ENCODE results near the gene ZNF521. TPM values are rescaled to one million over a fixed set of nuclear protein-coding genes. Genes with fewer than 3 reads are reported as not detected.

Gene ZNF521
- total and polyA plus RNA-seq, 4 donors: 0.50 to 3.7 (median 1.5) TPM

GRCh38 chr18:25167612-25168410, 184.2 kb downstream of the ZNF521 start:
- Histone ChIP-seq H3K27me3 (ENCODE audit: control insufficient read depth in 4 of 4, insufficient read depth in 4 of 4, low read length in 3 of 4) (no peaks in the 10 kb centered on the region), H3K9ac (ENCODE audit: low read depth in 1 of 2, low read length in 2 of 2) (no peak overlapping the region), H3K36me3 (ENCODE audit: control insufficient read depth in 4 of 4, insufficient read depth in 3 of 4, low read depth in 1 of 4, low read length in 3 of 4) (no peaks in the 10 kb centered on the region), H3K4me1 (ENCODE audit: control insufficient read depth in 4 of 4, insufficient read depth in 4 of 4, low read length in 3 of 4) (peaks cover 0 to 2% (median 0%) of the 10 kb centered on the region in 4 donors), H3K4me3 (ENCODE audit: low read depth in 1 of 3, low read length in 3 of 3) (no peak overlapping the region), H3K9me3 (ENCODE audit: control insufficient read depth in 4 of 4, low read length in 3 of 4) (no peaks in the 10 kb centered on the region), H3K27ac (ENCODE audit: low read depth in 1 of 2, low read length in 2 of 2) (no peak overlapping the region)
- no peak for TF ChIP-seq RXRA (IDR thresholded peaks at IDR 0.05)
- no peak for TF ChIP-seq HNF4A (conservative IDR thresholded peaks at IDR 0.05)
- TF ChIP-seq FOXA2 (IDR thresholded peaks at IDR 0.05): no peak
- DNase-seq (ENCODE audit: low spot score): no peak
- WGBS: 77% methylated on average over 11 of the region's 11 CpGs

GRCh38 chr18:25166113-25166512, 185.9 kb downstream of the ZNF521 start:
- Histone ChIP-seq H3K9me3 (ENCODE audit: control insufficient read depth in 4 of 4, low read length in 3 of 4) (no peaks in the 10 kb centered on the region), H3K27me3 (ENCODE audit: control insufficient read depth in 4 of 4, insufficient read depth in 4 of 4, low read length in 3 of 4) (no peaks in the 10 kb centered on the region), H3K36me3 (ENCODE audit: control insufficient read depth in 4 of 4, insufficient read depth in 3 of 4, low read depth in 1 of 4, low read length in 3 of 4) (no peaks in the 10 kb centered on the region), H3K4me1 (ENCODE audit: control insufficient read depth in 4 of 4, insufficient read depth in 4 of 4, low read length in 3 of 4) (peaks cover 0 to 2% (median 0%) of the 10 kb centered on the region in 4 donors), H3K9ac (ENCODE audit: low read depth in 1 of 2, low read length in 2 of 2) (no peak overlapping the region), H3K27ac (ENCODE audit: low read depth in 1 of 2, low read length in 2 of 2) (no peak overlapping the region), H3K4me3 (ENCODE audit: low read depth in 1 of 3, low read length in 3 of 3) (no peak overlapping the region)
- WGBS: 74% methylated on average over 1 of the region's 1 CpG
- DNase-seq (ENCODE audit: low spot score): no peak
- TF ChIP-seq ATF3 (IDR thresholded peaks at IDR 0.05) (no peak), GABPA (IDR thresholded peaks at IDR 0.05 in 1 of 2, conservative IDR thresholded peaks at IDR 0.05 in 1 of 2) (no peak), TAF1 (conservative IDR thresholded peaks at IDR 0.05) (no peak), FOXA1 (IDR thresholded peaks at IDR 0.05) (no peak)

GRCh38 chr18:25164848-25165811, 186.8 kb downstream of the ZNF521 start:
- Histone ChIP-seq H3K4me3 (ENCODE audit: low read depth in 1 of 3, low read length in 3 of 3) (peak overlapping the region in 1 of 3 donors; percentile 2), H3K4me1 (ENCODE audit: control insufficient read depth in 4 of 4, insufficient read depth in 4 of 4, low read length in 3 of 4) (peaks cover 0 to 2% (median 0%) of the 10 kb centered on the region in 4 donors), H3K27ac (ENCODE audit: low read depth in 1 of 2, low read length in 2 of 2) (no peak overlapping the region), H3K27me3 (ENCODE audit: control insufficient read depth in 4 of 4, insufficient read depth in 4 of 4, low read length in 3 of 4) (no peaks in the 10 kb centered on the region), H3K9me3 (ENCODE audit: control insufficient read depth in 4 of 4, low read length in 3 of 4) (no peaks in the 10 kb centered on the region), H3K36me3 (ENCODE audit: control insufficient read depth in 4 of 4, insufficient read depth in 3 of 4, low read depth in 1 of 4, low read length in 3 of 4) (no peaks in the 10 kb centered on the region), H3K9ac (ENCODE audit: low read depth in 1 of 2, low read length in 2 of 2) (peak overlapping the region in 1 of 2 donors; percentile 14)
- TF ChIP-seq TAF1 (conservative IDR thresholded peaks at IDR 0.05) (no peak), GABPA (IDR thresholded peaks at IDR 0.05 in 1 of 2, conservative IDR thresholded peaks at IDR 0.05 in 1 of 2) (no peak), NR2F2 (IDR thresholded peaks at IDR 0.05) (no peak), YY1 (IDR thresholded peaks at IDR 0.05) (no peak), CTCF (IDR thresholded peaks at IDR 0.05; ENCODE audit: low read depth, low read length, missing input control) (no peak), RAD21 (IDR thresholded peaks at IDR 0.05) (no peak), HNF4G (IDR thresholded peaks at IDR 0.05) (no peak), HNF4A (conservative IDR thresholded peaks at IDR 0.05) (no peak), FOXA1 (IDR thresholded peaks at IDR 0.05) (no peak), MAX (IDR thresholded peaks at IDR 0.05) (no peak), SP1 (IDR thresholded peaks at IDR 0.05) (no peak), EGR1 (IDR thresholded peaks at IDR 0.05; ENCODE audit: low read depth in 2 of 2) (no peak), FOXA2 (IDR thresholded peaks at IDR 0.05) (no peak), REST (IDR thresholded peaks at IDR 0.05) (no peak)
- DNase-seq (ENCODE audit: low spot score): no peak
- 36% methylated on average over 10 of the region's 10 CpGs for WGBS
